ENCODE data around the gene KLF13.

The KLF13 gene

GRCh38 chr15:31316135-31316795, 10.4 kb upstream of the KLF13 start:
- no peak for DNase-seq (ENCODE audit: low read depth in 2 of 2)

GRCh38 chr15:31317017-31317416, 9.6 kb upstream of the KLF13 start:
- no peak for DNase-seq (ENCODE audit: low read depth in 2 of 2)

- DNase-seq (ENCODE audit: low read depth in 2 of 2), result no peak
Observed at GRCh38 chr15:31317421-31318327, 9.0 kb upstream of the KLF13 start.

GRCh38 chr15:31318429-31318828, 8.2 kb upstream of the KLF13 start:
- no peak for DNase-seq (ENCODE audit: low read depth in 2 of 2)

- no peak for DNase-seq (ENCODE audit: low read depth in 2 of 2)
Observed at GRCh38 chr15:31320022-31320421, 6.6 kb upstream of the KLF13 start.

GRCh38 chr15:31321418-31321817, 5.2 kb upstream of the KLF13 start:
- no peak for DNase-seq (ENCODE audit: low read depth in 2 of 2)

GRCh38 chr15:31322504-31322903, 4.1 kb upstream of the KLF13 start:
- DNase-seq (ENCODE audit: low read depth in 2 of 2), result no peak

GRCh38 chr15:31323627-31324026, 3.0 kb upstream of the KLF13 start:
- no peak for DNase-seq (ENCODE audit: low read depth in 2 of 2)

GRCh38 chr15:31324186-31324585, 2.4 kb upstream of the KLF13 start:
- DNase-seq (ENCODE audit: low read depth in 2 of 2), result no peak

GRCh38 chr15:31324806-31325594, 1.6 kb upstream of the KLF13 start:
- DNase-seq (ENCODE audit: low read depth in 2 of 2), result no peak

- peak; percentile 39 to 48 for DNase-seq (ENCODE audit: low read depth in 2 of 2)
Observed at GRCh38 chr15:31325595-31326155, 960 bp upstream of the KLF13 start.

- DNase-seq (ENCODE audit: low read depth in 2 of 2), result peak; percentile 51 to 59
Observed at GRCh38 chr15:31326875-31327668, 437 bp downstream of the KLF13 start.

GRCh38 chr15:31327669-31328427, 1.2 kb downstream of the KLF13 start:
- DNase-seq (ENCODE audit: low read depth in 2 of 2), result peak; percentile 42 to 55

GRCh38 chr15:31328428-31328968, 1.9 kb downstream of the KLF13 start:
- DNase-seq (ENCODE audit: low read depth in 2 of 2), result peak; percentile 69 to 70

- no peak for DNase-seq (ENCODE audit: low read depth in 2 of 2)
Observed at GRCh38 chr15:31328969-31329639, 2.5 kb downstream of the KLF13 start.

GRCh38 chr15:31329640-31330010, 3.0 kb downstream of the KLF13 start:
- DNase-seq (ENCODE audit: low read depth in 2 of 2), result no peak

- DNase-seq (ENCODE audit: low read depth in 2 of 2), result no peak
Observed at GRCh38 chr15:31330111-31330785, 3.6 kb downstream of the KLF13 start.

GRCh38 chr15:31330836-31331235, 4.2 kb downstream of the KLF13 start:
- DNase-seq (ENCODE audit: low read depth in 2 of 2), result no peak

- no peak for DNase-seq (ENCODE audit: low read depth in 2 of 2)
Observed at GRCh38 chr15:31331389-31331788, 4.8 kb downstream of the KLF13 start.

Data from stimulated activated CD8-positive, alpha-beta memory T cell treated with anti-CD3 and anti-CD28 coated beads, Interleukin-2, amount 100 ng/mL, for 48 hours (primary cell).